Suppressor macrophage (primary cell): Measurements from ENCODE around the gene ZNF248.

Experiments
- DNase-seq, 4 experiments: peaks; one replicate each; pipeline ENCODE4 v3.0.0-alpha.2; 2020 to 2022

ZNF248 gene

DNA sequence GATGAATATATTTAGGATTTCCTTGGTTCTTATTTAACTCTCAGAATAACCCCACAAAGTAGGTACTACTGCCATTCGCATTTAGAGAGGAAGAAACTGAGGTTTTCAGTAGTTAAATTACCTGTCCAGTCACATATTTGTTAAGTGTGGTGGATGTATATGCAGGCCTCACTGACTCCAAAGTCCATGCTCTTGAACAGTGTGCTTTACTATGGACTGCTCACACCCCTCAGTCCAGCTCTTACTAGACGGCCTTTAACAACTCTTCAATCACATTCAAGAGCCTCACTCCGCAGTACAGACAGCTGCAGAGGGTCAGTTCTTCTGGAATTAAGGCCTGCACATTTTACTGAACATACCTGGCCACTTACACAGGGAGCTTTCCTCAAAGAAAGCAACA is 36.2 kb downstream of the ZNF248 start:
- no peak for DNase-seq

DNA sequence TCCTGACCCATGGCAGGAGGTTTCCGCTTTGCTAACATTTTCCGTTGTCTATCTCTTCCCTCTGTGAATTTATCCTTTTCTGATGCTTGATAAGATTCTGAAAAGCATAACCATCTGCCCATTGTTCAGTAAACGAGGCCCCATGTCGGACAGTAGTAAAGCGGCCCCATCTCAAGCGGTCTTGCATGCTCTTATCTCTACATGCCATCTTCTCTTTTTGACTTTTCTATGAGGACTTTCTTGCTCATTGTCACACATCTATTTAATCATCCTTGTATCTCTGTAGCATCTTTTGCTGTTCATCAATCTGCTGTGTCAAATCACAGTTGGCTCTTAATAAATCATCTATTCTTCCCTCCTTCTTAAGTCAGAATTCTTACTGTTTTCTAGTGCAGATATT is 37.6 kb downstream of the ZNF248 start:
- no peak for DNase-seq

DNA sequence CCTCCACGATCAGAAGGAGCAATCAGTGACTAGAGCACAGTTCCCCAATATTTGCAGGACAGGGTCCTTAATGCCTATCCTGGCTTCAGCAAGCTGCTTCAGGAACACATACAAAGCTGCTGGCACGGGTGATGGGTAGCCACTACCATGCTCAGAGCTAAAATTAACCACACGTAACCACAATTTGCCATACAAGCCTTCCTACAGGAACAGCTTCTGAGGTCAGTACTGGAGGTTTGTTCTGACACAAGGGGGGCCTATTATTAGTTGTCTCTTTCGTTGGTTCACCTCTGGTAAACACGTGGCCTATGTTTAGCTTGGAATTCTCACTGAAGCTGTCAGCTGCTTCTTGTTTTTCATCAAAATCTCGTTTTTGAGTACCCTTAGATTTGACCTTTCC is 41.1 kb downstream of the ZNF248 start:
- DNase-seq, result no peak

DNA sequence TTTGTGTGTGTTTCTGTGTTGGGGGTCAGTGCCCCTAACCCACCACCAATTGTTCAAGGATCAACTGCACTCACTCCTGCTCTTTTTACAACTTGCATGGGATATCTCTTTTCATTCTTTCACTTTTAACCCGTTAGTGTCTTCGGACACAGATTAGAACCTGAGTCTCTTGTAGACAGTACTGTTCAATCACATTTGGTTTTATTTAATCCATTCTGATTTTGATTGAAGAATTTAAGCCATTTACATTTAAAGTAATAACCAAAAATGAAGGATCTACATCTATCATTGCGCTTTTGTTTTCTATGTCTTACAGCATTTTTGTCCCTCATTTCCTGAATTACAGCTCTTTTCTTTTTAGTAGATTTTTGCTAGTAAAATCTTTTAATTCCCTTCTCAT is 43.6 kb downstream of the ZNF248 start:
- DNase-seq, result no peak

DNA sequence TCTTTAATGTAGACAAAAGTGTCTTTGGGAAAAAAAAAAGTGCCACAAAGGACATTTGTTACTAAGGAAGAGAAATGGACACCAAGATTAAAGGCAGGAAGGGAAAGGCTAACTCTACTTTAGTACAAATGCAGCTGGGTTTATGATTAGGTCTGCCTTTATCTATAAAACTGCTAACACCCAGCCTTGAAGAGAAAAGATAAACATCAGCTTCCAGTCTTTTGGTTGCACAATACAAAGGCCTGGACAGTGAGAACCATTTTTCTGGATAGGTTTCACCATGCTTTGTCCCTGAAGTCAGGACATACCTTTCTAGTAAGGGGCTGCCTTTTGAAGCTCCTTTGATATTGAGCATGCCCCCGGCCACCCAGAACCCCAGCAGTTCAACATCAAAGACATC is 45.1 kb downstream of the ZNF248 start:
- no peak for DNase-seq

DNA sequence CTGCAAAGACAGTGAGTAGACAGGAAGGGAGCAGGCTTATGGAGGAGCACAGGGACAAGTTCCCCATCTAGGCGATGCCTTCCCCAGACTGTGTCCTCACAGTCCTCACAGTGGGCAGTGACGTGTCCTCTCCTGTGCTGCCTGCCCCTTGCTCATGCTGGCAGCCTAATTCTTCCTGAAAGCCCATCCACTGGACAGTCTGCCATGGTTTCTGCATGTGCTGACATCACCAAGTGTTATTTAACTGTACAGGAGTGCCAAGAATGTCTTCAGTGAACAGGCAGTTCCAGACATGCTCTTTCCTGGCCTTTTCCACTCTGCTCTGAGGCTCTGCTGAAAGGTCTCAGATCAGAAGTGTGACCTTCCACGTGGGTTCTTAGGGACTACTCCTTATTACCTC is 54.1 kb downstream of the ZNF248 start:
- no peak for DNase-seq

DNA sequence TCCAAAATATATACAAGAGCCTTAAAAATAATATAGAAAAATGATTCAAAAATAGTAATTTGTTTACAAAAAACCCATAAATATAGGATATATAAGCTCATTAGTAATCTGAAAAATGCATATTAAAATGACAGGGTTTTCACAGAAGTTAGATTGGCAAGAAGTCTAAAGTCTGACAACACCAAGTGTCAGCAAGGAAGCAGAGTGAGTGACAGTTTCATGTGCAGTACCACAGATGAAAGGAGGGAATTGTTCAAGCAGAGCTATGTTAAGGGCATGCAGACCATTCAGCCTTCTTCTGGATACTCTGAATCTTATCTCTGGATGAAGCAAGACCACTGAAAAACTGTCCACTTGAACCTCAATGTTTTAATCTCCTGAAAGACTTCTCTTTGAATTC is 55.9 kb downstream of the ZNF248 start:
- DNase-seq, result no peak

DNA sequence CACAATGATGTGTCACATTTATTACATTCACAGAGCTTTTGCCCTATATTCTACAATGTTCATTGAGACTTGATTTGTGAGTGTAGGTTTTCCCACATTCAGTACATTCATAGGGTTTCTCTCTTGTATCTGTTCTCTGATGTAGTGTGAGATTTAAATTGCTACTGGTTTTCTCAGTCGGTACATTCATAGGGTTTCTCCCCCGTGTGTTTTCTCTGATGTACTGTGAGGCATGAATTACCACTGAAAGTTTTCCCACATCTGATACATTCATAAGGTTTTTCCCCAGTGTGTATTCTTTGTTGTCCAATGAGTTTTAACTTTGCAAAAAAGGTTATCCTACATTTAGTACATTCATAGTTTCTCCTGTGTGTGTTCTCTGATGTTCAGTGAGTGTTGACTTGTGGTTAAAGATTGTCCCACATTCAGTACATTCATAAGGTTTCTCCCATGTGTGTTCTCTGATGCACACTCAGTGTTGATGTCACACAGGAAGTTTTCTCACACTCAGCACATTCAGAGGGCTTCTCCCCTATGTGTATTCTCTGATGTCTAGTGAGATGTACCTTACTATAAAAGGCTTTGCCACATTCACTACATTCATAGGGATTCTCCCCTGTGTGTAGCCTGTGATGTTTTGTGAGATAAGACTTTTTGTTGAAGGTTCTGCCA is 63.0 kb downstream of the ZNF248 start:
- no peak for DNase-seq

DNA sequence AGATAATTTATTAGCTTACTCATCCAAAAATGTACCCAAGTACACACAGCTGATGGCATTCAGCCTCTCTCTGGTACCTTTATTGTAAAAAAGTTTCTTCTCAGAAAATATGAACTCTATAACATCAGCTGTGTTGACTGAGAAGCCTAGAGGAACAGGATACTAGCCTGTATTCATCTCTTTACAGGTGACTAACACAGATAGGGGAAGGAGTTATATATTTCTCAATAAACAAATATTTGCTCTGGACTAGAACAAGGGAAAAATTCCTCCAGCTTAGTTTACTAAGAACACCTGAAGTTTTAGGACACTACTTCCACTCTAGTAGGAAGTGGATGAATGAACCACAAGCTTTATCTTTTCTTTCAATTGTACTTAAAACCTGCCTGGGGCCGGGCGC is 67.8 kb downstream of the ZNF248 start:
- no peak for DNase-seq

DNA sequence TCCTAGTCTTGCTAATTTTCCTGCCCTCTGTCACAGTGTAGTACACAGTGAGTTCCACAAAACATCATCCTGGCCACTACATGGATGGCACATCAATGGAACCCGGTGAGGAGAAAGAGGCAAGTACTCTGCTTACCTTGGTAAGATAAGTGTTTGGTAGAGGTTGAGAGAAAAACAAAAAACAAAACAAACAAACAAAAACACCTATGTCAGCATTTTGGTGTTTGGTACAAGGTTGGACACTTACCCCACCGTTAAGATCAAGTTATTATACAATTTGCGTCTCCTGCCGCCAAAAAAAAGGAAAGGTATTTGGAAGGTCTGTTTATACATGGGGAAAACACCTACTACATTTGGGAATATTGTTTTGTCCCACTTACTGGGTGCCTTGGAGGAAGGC is 72.7 kb downstream of the ZNF248 start:
- no peak for DNase-seq

DNA sequence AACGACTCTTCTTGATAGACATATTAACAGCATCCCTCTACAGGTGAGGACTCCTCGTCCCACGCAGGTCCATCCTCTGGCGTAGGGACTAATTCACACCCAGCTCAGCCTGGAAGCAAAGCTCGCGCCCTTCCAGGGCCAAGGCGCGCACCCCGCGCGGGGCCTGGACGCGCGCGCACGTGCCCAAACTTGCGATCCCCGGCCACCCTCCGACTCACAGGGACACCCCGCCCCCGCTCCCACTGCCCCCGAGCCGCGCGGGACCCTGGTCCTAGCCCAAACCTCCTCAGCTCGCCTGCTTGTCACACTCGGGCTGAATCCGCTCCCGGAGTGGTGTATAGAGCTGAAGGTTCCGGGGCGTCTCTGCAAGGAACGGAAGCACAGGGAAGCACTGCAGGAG is 76.9 kb downstream of the ZNF248 start:
- no peak for DNase-seq

DNA sequence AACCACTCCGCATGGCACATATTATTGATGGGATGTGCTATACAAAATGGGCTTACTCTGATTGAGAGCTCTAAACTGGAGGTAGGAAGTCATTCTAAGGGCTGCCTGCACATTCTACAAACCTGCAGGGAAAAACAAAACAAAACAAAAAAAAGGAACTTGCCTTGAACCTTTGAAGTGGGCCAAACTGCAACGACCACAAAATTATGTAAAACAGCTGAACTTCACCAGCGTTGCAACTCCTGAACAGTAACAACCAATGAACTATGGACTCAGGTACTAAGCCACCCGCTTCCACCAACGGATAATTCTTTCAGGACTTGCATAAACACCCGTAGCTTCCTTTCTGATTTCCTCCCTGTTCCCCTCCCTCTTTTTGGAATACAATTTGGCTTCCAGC is 80.4 kb downstream of the ZNF248 start:
- no peak for DNase-seq

DNA sequence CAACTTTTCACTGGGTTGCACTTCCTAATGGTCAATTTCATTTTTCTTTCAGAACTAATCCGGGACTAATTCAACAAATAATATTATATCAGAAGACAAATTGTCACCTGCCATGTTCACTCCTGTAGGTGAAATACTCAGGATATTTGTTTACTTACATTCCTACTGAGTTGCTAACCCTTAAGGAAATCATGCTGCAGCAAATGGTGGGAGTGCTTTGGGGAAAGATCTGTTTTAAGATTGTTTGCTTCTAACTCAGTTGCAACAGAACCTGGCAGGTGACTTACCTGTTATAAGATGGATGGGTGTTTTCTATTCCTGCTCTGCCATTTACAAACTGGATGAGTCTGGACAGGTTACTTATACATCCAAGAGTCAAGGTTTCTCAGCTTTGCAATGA is 81.8 kb downstream of the ZNF248 start:
- no peak for DNase-seq

DNA sequence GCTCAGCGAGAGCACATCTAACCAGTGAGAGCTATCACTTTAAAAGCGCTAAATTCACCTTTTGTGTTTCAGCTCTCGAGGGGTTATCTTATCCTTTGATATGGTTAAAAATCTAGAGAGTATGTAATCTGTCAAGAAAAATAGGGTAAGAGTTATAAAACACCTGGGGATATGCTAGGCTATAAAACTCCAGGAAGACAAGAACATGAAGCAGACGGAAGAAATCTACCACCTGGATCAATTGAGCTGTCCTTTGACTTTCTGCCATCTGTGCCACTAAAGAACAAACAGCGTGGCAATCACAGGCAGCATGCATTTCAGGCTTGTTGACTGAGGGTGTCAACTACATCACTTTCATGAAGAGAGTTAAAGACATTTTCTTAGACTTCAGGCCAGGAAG is 83.1 kb downstream of the ZNF248 start:
- no peak for DNase-seq

DNA sequence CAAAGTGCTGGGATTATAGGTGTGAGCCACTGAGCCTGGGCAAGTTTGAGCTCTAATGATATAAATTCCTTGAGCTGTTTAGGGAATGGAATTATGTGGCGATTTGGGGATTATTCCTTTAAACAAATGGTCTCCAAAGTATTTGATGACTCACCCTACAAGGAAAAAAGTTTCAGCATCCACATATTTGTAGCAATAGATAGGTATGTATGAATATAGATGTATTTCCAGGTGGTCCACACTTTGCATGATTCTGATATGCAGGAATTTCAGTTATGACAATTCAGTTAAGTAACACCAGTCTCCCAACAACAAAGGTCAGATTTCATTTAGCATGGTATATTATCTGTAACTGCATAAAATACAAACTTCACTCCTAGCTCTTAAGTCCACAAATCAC is 92.2 kb downstream of the ZNF248 start:
- DNase-seq, result no peak

DNA sequence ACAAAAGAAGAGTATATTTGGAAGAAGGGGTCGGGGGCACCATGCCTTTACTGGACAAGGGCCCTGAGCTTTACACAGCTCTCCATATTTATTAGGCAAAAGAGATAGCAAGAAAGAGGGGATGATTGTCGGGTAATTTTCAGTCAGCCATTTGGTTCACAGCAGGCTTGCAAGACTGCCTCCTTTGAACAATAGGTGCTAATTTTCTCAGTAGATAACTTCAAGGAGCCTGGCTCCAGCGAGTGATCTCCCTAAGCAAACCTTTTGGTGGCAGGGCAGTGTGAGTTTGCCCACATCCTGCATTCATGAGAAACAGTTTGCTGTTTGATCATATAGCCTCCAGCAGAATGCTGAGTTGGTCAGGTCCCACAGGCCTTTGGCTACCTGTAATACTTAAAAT is 94.3 kb downstream of the ZNF248 start:
- no peak for DNase-seq

DNA sequence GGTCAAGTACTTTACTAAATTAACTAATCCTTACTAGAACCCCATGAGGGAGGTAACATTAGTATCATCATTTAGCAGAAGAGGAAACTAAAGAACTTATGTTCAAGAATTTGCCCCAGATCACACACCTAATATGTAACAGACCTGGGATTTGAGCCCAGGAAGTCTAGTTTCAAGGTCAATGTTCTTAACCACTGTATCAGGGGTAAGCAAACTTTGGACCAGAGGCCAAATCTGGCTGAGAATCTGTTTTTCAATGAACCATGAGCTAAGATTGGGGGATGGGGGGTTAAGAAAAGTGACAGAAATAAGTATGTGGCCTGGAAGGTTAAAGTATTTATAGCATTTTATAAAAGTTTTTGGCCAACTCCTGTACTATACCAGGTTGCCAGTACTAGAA is 95.1 kb downstream of the ZNF248 start:
- no peak for DNase-seq

DNA sequence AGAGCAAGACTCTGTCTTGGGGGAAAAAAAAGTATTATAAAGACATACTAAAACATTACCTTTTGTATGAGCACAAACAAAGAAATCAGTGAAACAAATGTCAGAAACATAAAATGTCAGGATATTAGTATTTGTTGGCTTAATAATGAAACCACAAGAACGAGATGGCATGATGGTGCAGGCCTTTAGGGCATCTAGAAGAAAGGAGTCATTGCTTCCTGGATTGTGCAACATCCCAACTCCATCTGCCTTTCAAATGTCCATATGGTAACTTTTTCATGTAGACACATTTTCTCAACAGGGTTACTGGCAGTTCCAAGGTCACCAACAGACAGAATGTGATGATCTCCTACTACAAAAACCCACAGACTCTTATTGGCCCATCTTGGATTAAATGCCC is 96.6 kb downstream of the ZNF248 start:
- DNase-seq, result no peak

DNA sequence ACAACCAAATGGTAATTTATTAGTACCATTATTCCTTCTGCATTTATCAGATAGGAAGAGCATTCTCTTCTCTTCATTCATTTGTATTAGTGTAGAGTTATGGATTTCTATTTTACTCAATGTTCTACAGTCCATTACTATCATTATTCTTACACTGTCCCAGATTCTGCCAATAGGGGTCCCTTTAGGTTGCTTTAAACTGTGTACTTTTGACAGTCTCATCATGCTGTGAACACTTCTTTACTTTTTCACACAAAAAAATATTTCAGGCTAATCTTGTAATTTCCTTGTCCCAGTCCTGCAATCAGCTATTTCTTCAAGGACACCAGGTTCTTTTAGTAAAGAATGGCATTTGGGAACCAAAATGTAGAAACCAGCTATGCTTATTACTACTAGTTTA is 99.3 kb downstream of the ZNF248 start:
- DNase-seq, result no peak

DNA sequence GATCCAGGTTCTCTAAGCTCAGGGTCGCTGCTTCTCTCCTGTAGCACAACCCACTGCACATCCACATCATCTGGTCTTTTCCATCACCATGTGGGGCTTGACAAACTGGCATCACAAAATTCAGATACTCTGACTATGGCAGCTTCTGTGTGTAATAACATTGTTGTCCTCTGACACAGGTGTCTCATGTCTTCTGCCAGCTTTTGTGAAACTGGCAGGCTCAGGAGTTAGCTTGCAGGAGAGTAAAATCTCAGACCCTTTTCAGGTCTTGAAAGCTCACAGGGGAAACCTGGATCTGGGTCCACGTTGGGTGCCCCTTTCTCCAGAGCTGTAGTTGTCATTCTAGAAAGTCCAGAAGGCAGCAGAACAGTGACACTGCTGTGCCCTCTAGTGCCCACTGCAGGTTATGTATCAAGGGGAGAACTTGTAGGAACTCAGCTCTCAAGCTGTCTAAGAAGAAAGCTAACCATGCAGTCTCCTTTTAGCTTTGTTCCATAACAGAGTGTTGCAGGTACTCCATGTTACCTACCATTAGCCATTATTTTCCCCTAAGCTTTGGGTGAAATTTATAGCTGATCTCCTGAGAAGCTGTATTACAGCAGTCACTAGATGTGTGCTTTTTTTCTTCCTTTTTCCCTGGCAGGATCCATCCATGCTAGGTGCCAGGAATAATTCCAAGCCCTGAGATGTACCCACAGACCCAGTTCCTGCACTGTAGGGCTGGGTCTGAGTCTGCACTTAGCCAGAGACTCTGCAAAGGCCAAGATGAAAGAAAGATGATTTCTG is 102.7 kb downstream of the ZNF248 start:
- peak in 3 of 4 experiments; percentile 3 to 18 (median 10) for DNase-seq

DNA sequence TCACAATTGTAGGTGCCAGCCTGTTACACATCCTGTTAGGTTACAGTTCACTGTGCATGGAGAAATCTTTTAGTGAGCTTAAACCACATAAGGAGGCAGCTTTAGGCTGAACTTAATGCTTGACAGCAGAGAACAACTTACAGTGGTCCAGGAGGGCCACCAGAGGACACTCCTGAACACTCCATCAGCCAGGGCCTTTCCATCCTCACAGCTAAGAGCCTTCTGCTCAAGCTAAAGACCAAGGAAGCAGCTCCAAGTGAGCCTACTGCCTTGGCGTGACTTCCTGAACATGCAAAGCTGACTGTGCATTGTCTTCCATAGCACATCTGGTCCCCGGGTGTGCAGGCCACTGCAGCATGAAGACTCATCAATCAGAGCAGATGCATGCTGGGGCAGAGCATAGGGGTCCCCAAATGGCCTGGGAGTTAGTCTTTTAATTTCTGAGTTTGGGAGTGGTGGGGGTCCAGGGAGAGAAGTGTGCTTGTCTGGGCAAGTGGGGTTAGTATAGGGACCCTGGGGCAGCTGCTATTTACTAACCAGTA is 105.0 kb downstream of the ZNF248 start:
- DNase-seq, result no peak

DNA sequence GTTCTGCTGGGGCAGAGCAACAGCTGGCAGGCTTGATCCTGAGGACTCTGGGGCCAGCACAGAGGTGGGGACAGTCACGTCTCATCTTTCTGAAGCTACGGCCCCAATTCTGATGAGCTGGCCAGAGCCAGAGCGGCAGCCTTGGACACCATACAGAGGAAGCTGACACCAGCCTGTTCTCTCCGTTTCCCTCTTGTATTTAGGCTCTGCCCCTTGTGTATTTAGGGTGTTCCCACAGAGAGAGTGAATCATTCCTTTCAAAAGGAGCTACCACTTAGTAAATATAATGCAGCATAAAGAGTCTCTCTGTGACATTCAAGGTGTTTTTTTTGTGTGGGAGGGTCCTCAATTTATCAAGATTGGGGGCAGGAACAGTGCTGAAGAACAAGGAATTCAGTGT is 109.2 kb downstream of the ZNF248 start:
- DNase-seq, result no peak

DNA sequence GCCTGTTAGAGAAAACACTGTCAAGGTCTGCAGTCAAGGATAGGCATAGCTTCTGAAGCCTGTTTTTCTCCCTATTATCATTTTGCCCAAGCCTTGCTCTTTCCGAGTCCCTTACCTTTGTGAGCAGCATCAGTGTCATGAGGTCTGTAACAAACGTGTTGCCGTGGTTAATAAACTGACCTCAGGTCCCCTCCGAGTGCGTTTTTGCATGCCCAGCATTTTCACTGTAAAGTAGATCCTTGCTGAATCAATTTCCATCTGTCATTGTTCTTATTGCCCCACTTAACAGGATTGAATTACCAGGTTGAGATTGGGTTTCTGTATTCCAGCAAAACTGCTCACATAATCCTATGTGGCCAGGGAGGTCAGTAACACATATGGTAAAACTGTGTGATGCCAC is 110.3 kb downstream of the ZNF248 start:
- no peak for DNase-seq

DNA sequence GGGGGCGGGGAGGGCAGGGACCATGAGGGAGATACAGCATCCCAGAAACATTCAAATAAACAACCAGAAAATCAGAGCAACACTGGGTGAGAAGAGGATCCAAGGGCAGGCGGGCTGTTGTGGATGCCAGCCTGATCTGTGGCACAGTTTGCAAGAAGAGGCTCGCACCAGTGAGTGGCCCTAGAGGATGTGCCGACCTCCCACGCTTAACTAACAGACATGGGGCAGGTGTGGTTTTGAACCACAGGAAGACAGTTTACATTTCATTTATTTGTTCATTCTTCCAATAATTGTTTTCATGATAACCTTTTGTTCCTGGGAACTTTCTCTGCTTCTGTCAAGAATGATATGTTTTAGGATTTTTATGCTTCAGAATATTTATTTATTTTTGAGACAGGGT is 115.6 kb downstream of the ZNF248 start:
- no peak for DNase-seq
